A172 (cell line): ENCODE measurements around the gene RBMS1. TPM values are rescaled to one million over a fixed set of nuclear protein-coding genes. Genes with fewer than 3 reads are reported as not detected.

Source experiments
- DNase-seq: peaks from one replicate; pipeline ENCODE4 v3.0.0-alpha.2; 2015; ENCODE audit warnings: low spot score
- total RNA-seq: library from RNA; depleted of rRNA; stranded (reverse); fragments of >200 nt; shearing (Covaris generic); gene quantifications from 2 replicates; pipeline ENCODE4 v1.2.3, GENCODE V29; 2014

The RBMS1 gene
- total RNA-seq, 1 experiment from 2014 or later: 83.7 TPM

GRCh38 chr2:160362018-160362417, 131.6 kb downstream of the RBMS1 start:
- DNase-seq: no peak

- DNase-seq: no peak
Observed at GRCh38 chr2:160360089-160360757, 133.4 kb downstream of the RBMS1 start.

- DNase-seq: no peak
Observed at GRCh38 chr2:160358046-160358445, 135.6 kb downstream of the RBMS1 start.

- no peak for DNase-seq
Observed at GRCh38 chr2:160356485-160356884, 137.1 kb downstream of the RBMS1 start.

- no peak for DNase-seq
Observed at GRCh38 chr2:160355080-160355479, 138.5 kb downstream of the RBMS1 start.

GRCh38 chr2:160354677-160355076, 138.9 kb downstream of the RBMS1 start:
- no peak for DNase-seq

- no peak for DNase-seq
Observed at GRCh38 chr2:160353813-160354212, 139.8 kb downstream of the RBMS1 start.

- no peak for DNase-seq
Observed at GRCh38 chr2:160353166-160353565, 140.4 kb downstream of the RBMS1 start.

GRCh38 chr2:160352500-160352899, 141.1 kb downstream of the RBMS1 start:
- peak; percentile 73 for DNase-seq

- peak; percentile 42 for DNase-seq
Observed at GRCh38 chr2:160351956-160352355, 141.7 kb downstream of the RBMS1 start.

- DNase-seq: no peak
Observed at GRCh38 chr2:160349306-160349705, 144.3 kb downstream of the RBMS1 start.

- no peak for DNase-seq
Observed at GRCh38 chr2:160347269-160347863, 146.2 kb downstream of the RBMS1 start.

- DNase-seq: no peak
Observed at GRCh38 chr2:160345071-160345764, 148.4 kb downstream of the RBMS1 start.

GRCh38 chr2:160343404-160343803, 150.2 kb downstream of the RBMS1 start:
- no peak for DNase-seq

- DNase-seq: no peak
Observed at GRCh38 chr2:160339726-160340125, 153.9 kb downstream of the RBMS1 start.

- no peak for DNase-seq
Observed at GRCh38 chr2:160338901-160339685, 154.5 kb downstream of the RBMS1 start.

- no peak for DNase-seq
Observed at GRCh38 chr2:160337728-160338127, 155.9 kb downstream of the RBMS1 start.

- DNase-seq: no peak
Observed at GRCh38 chr2:160336635-160337034, 157.0 kb downstream of the RBMS1 start.

GRCh38 chr2:160336105-160336504, 157.5 kb downstream of the RBMS1 start:
- no peak for DNase-seq

GRCh38 chr2:160335441-160335840, 158.2 kb downstream of the RBMS1 start:
- DNase-seq: no peak

GRCh38 chr2:160334028-160334741, 159.4 kb downstream of the RBMS1 start:
- DNase-seq: no peak
